Caco-2 (cell line): ENCODE data around the gene FAM151A. TPM values are rescaled to one million over a fixed set of nuclear protein-coding genes. Genes with fewer than 3 reads are reported as not detected.

Experiments
- BruUV-seq: library from RNA; stranded (reverse); fragments of 400-500 nt; replicated peaks from 2 replicates; lab custom pipeline; 2021; lab: Mats Ljungman, UMichigan
- CTCF ChIA-PET: fragments of 300-600 bp; sonication (Branson Sonifier 250); formaldehyde crosslinking; loops from one replicate; lab custom pipeline; 2022; ENCODE audit warnings: antibody characterized with exemption; lab: Charles Lee
- POLR2A ChIA-PET: fragments of 300-600 bp; sonication (Branson Sonifier 250); formaldehyde crosslinking; loops from one replicate; lab custom pipeline; 2022; ENCODE audit warnings: antibody characterized with exemption; lab: Charles Lee
- DNase-seq, 2 experiments: peaks; one replicate each; pipeline versions ENCODE4 v3.0.0 to v3.0.0-alpha.2; 2020 to 2022
- H3K27me3 ChIP-seq: replicated peaks from 2 replicates; pipeline ENCODE4 v1.6.0; 2011; ENCODE audit warnings: low read length; ENCODE audit not compliant: control insufficient read depth, insufficient read depth
- H3K36me3 ChIP-seq: 2 replicates; pipeline ENCODE4 v1.5.1; 2011; ENCODE audit warnings: low read length; ENCODE audit not compliant: control insufficient read depth, insufficient read depth
- H3K4me1 ChIP-seq: fragments of 250-450 bp; sonication (Bioruptor Pico); 2 replicates; pipeline ENCODE4 v1.5.1; 2020; ENCODE audit warnings: mild to moderate bottlenecking
- H3K4me3 ChIP-seq: 2 replicates; pipeline ENCODE4 v1.5.1; 2011; ENCODE audit warnings: low read depth, mild to moderate bottlenecking, control low read depth, low read length
- H3K9me3 ChIP-seq: fragments of 250-450 bp; sonication (Bioruptor Pico); 2 replicates; pipeline ENCODE4 v1.5.1; 2020; ENCODE audit warnings: mild to moderate bottlenecking, moderate library complexity
- H3K27ac Mint-ChIP-seq: one replicate; pipeline ENCODE4 v1.8.0; 2022; ENCODE audit warnings: mixed read lengths; ENCODE audit not compliant: unreplicated experiment
- H3K27me3 Mint-ChIP-seq: one replicate; pipeline ENCODE4 v1.8.0; 2022; ENCODE audit warnings: mixed read lengths; ENCODE audit not compliant: insufficient read depth, unreplicated experiment
- H3K36me3 Mint-ChIP-seq: one replicate; pipeline ENCODE4 v1.8.0; 2022; ENCODE audit warnings: mild to moderate bottlenecking, mixed read lengths; ENCODE audit not compliant: insufficient read depth, unreplicated experiment
- H3K4me1 Mint-ChIP-seq: one replicate; pipeline ENCODE4 v1.8.0; 2022; ENCODE audit warnings: low read depth, mixed read lengths; ENCODE audit not compliant: unreplicated experiment
- H3K4me3 Mint-ChIP-seq: one replicate; pipeline ENCODE4 v1.8.0; 2022; ENCODE audit warnings: mild to moderate bottlenecking, moderate library complexity, mixed read lengths; ENCODE audit not compliant: unreplicated experiment
- H3K9me3 Mint-ChIP-seq: one replicate; pipeline ENCODE4 v1.8.0; 2022; ENCODE audit warnings: mixed read lengths; ENCODE audit not compliant: unreplicated experiment
- intact Hi-C: fragments of 100-400 bp; cut with micrococcal nuclease; formaldehyde crosslinking; loops from one replicate; pipeline ENCODE4 v1.10.0; 2022; ENCODE audit not compliant: unreplicated experiment
- total RNA-seq: library from RNA; stranded (reverse); gene quantifications from 2 replicates; pipeline ENCODE4 v1.2.3, GENCODE V29; 2022
- TF ChIP-seq, protein P1 (sequence below), 2 experiments: fragments of 200-600 bp in 1 of 2; IDR thresholded peaks; 1 replicate in 1 of 2; 2 replicates in 1 of 2; pipeline versions ENCODE4 v1.5.1 to v1.8.0; 2011 to 2022; ENCODE audit warnings: antibody characterized with exemption in 1 of 2, control low read depth in 1 of 2, inconsistent platforms in 1 of 2, low read depth in 1 of 2, low read length in 1 of 2, mild to moderate bottlenecking in 1 of 2, moderate library complexity in 1 of 2; ENCODE audit not compliant: insufficient read depth in 1 of 2, severe bottlenecking in 1 of 2, unreplicated experiment in 1 of 2

The FAM151A gene
- total RNA-seq, 1 experiment from 2014 or later: 22.3 TPM

GRCh38 chr1:54606990-54607325 is 16.4 kb downstream of the FAM151A start:
- no peaks in the 10 kb centered on the region for H3K36me3 ChIP-seq
- Mint-ChIP-seq H3K9me3 (no peaks in the 10 kb centered on the region), H3K27me3 (no peaks in the 10 kb centered on the region), H3K27ac (no peak overlapping the region), H3K36me3 (peaks cover 5% of the 10 kb centered on the region), H3K4me3 (no peak overlapping the region), H3K4me1 (no peaks in the 10 kb centered on the region)
- no peaks in the 10 kb centered on the region for H3K27me3 ChIP-seq
- no peaks in the 10 kb centered on the region for H3K4me1 ChIP-seq
- CTCF ChIA-PET: no interaction called here
- BruUV-seq: no TSS peak
- no peaks in the 10 kb centered on the region for H3K9me3 ChIP-seq
- POLR2A ChIA-PET: no interaction called here
- no peak overlapping the region for H3K4me3 ChIP-seq
- intact Hi-C loops: no loop called here
- DNase-seq: no peak
- TF ChIP-seq, protein P1, sequence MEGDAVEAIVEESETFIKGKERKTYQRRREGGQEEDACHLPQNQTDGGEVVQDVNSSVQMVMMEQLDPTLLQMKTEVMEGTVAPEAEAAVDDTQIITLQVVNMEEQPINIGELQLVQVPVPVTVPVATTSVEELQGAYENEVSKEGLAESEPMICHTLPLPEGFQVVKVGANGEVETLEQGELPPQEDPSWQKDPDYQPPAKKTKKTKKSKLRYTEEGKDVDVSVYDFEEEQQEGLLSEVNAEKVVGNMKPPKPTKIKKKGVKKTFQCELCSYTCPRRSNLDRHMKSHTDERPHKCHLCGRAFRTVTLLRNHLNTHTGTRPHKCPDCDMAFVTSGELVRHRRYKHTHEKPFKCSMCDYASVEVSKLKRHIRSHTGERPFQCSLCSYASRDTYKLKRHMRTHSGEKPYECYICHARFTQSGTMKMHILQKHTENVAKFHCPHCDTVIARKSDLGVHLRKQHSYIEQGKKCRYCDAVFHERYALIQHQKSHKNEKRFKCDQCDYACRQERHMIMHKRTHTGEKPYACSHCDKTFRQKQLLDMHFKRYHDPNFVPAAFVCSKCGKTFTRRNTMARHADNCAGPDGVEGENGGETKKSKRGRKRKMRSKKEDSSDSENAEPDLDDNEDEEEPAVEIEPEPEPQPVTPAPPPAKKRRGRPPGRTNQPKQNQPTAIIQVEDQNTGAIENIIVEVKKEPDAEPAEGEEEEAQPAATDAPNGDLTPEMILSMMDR (IDR thresholded peaks at IDR 0.05; ENCODE audit: insufficient read depth in 1 of 2, low read depth in 1 of 2, low read length in 1 of 2, severe bottlenecking in 1 of 2, unreplicated experiment in 1 of 2): no peak

DNA sequence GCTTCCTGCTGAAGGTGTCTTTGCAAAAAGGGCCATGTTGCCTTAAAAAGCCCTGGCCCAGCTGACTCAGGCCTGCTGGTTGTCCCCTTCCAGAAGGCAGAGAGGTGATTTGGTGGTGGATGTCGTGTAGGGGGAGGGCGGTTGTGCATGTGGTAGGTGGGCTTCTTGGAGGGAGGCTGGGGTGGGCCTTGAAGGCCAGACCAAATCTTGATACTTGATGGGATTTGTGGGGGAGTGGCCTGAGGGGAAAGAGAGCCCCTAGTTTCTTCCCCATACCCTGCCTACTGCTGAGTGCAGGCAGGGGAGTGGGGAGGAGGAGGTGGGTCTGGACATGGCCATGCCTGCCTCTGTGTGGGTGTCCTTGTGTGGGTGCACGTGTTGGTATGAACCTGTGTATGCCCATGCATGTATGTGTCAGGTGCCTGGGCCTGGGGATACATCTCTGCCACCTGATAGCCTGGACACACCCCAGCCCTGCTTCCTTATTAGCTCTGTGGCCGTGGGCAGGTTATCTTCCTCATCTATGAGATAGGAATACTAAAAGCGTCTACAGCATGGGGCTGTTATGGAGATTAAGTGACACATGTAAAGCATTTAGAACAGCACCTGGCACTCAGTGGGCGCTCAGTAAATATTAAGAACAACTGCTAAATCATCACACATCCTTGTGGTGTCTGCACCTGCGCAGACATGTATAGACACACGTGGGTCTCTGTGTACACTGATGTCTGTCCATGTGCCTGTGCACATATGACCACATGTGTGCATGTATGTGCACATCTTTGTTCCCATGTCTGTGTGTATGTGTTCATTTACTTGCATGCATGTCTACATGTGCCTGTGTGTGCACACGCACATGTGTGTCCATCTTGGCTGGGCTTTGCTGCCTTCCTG is 17.0 kb downstream of the FAM151A start:
- intact Hi-C loops: no loop called here
- DNase-seq: no peak
- POLR2A ChIA-PET: no interaction called here
- Mint-ChIP-seq H3K4me3 (no peak overlapping the region), H3K9me3 (no peaks in the 10 kb centered on the region), H3K27me3 (no peaks in the 10 kb centered on the region), H3K4me1 (no peaks in the 10 kb centered on the region), H3K36me3 (peaks cover 5% of the 10 kb centered on the region), H3K27ac (no peak overlapping the region)
- TF ChIP-seq, protein P1 (IDR thresholded peaks at IDR 0.05; ENCODE audit: insufficient read depth in 1 of 2, low read depth in 1 of 2, low read length in 1 of 2, severe bottlenecking in 1 of 2, unreplicated experiment in 1 of 2): no peak
- CTCF ChIA-PET: no interaction called here
- Histone ChIP-seq H3K36me3 (no peaks in the 10 kb centered on the region), H3K4me3 (no peak overlapping the region), H3K4me1 (no peaks in the 10 kb centered on the region), H3K9me3 (no peaks in the 10 kb centered on the region), H3K27me3 (no peaks in the 10 kb centered on the region)
- no TSS peak for BruUV-seq

DNA sequence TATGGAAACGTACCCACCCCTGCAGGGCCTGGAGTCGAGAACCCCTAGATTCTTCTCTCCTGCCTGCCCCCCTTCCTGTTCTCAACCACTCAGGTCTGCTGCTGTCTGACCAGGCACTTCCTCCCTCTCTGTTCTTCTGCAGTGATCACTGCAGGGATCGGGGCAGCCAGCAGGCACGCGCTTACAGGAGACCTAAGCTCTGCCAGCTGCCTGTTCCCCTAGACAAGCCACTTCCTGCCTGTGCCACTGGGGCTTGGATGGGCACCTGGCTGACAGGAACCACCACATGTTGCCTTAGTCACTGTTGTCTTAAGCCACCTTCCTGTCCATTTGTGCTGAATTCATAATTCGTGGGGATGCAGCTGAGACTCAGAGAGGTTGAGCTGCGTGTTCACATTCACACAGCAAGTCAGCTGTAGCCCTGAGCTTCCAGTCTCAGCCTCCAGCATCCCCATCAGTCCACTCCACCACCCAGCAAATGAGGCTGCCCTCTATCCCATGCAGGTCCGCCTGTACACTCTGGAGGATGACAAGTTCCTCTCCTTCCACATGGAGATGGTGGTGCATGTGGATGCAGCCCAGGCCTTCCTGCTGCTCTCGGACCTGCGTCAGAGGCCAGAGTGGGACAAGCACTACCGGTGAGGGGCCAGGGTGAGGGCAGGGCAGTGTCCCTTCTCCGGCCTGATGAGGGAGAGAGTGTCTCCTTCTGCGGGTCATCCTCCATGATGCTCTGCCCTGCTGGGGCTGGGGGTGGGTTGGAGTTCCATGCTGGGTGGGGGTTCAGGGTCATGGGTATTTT is 18.6 kb downstream of the FAM151A start:
- Histone ChIP-seq H3K4me1 (no peaks in the 10 kb centered on the region), H3K36me3 (no peaks in the 10 kb centered on the region), H3K27me3 (no peaks in the 10 kb centered on the region), H3K9me3 (no peaks in the 10 kb centered on the region), H3K4me3 (no peak overlapping the region)
- intact Hi-C loops: no loop called here
- Mint-ChIP-seq H3K27me3 (no peaks in the 10 kb centered on the region), H3K9me3 (no peaks in the 10 kb centered on the region), H3K27ac (no peak overlapping the region), H3K36me3 (peaks cover 5% of the 10 kb centered on the region), H3K4me1 (no peaks in the 10 kb centered on the region), H3K4me3 (no peak overlapping the region)
- no peak for DNase-seq
- CTCF ChIA-PET: no interaction called here
- TF ChIP-seq, protein P1 (IDR thresholded peaks at IDR 0.05; ENCODE audit: insufficient read depth in 1 of 2, low read depth in 1 of 2, low read length in 1 of 2, severe bottlenecking in 1 of 2, unreplicated experiment in 1 of 2): no peak
- no TSS peak for BruUV-seq
- POLR2A ChIA-PET: interaction anchor here (0.6 kb wide), 1 partner anchor 36 kb away, joined by 3 read pairs; no protein-coding TSS in a partner anchor
